ENCODE measurements around the gene JAGN1. TPM values are rescaled to one million over a fixed set of nuclear protein-coding genes. Genes with fewer than 3 reads are reported as not detected.

Gene JAGN1
- total RNA-seq, 2 experiments from 2014 or later = 14.4 to 15.1 TPM

DNA sequence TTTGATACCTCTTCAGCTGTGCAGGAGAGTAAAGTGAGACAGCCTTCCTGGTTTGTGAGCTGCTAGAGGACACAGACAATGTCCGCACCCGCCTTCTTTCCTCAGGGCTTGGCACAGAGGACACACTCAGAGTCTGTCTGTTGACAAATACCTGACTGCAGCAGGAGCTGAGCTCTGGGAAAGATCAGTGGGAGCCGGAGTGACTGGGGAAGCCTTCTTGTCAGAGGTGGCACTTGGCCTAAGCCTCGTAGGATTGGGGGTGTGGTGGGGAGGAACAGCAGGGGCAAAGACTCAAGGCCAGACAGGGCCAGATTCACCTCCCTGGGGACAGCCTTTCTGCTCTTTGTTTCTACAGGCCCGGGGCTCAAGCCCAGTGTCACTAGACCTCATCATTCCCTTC lies 23.2 kb downstream of the JAGN1 start:
- TF ChIP-seq CTCF (IDR thresholded peaks at IDR 0.05) = no peak
- H3K36me3 ChIP-seq (ENCODE audit: insufficient read depth, low read length) = no peaks in the 10 kb centered on the region
- CTCF ChIA-PET = interaction anchor here (0.6 to 1.8 kb wide), 2 partner anchors 20 to 172 kb away, joined by 4 to 12 read pairs; partner anchors contain the start of gene CRELD1
- no peaks in the 10 kb centered on the region for H3K9me3 ChIP-seq (ENCODE audit: control insufficient read depth in 1 of 2, insufficient read depth in 1 of 2, low read length in 2 of 2)
- DNase-seq = no peak
- Mint-ChIP-seq H3K9me3 (no peaks in the 10 kb centered on the region), H3K4me3 (no peak overlapping the region), H3K36me3 (ENCODE audit: low read depth) (no peaks in the 10 kb centered on the region), H3K27me3 (no peaks in the 10 kb centered on the region), H3K27ac (no peak overlapping the region), H3K4me1 (ENCODE audit: low read depth) (peaks cover 19% of the 10 kb centered on the region)
- no peak overlapping the region for H3K4me3 ChIP-seq (ENCODE audit: low read length)
- peaks cover 44% of the 10 kb centered on the region for H3K4me1 ChIP-seq (ENCODE audit: insufficient read depth, low read length)
- H3K27ac ChIP-seq (ENCODE audit: low read depth in 1 of 2, low read length in 2 of 2) = no peak overlapping the region
- intact Hi-C loops (cut with DNase I, micrococcal nuclease) = no loop called here
- ATAC-seq (ENCODE audit: poor library complexity) = no peak
- POLR2A ChIA-PET = interaction anchor here (2.6 to 4.9 kb wide), 2 partner anchors 19 to 23 kb away, joined by 17 to 32 read pairs; partner anchors contain the start of genes CRELD1 and JAGN1
- no peaks in the 10 kb centered on the region for H3K27me3 ChIP-seq (ENCODE audit: control insufficient read depth in 1 of 2, insufficient read depth in 2 of 2, low read length in 2 of 2)

DNA sequence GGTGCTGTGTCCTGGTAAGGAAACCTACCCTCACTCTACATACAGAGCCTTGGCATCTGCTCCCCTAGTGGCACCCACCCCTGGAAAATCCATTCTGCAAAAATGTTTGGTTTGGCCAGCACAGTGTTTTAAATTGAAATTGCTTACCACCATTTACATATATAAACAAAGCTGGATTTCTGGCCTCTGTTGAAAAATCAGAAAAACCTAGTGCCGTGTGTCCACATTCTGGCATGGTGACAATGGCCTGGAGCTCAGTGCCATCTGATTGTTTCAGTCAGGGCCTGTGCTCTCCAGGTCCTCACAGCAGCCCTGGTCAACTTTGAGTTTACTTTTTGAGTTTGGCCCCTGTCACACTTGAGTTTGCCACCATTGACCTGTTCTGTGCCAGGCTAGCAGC lies 23.6 kb downstream of the JAGN1 start:
- Histone ChIP-seq H3K36me3 (ENCODE audit: insufficient read depth, low read length) (no peaks in the 10 kb centered on the region), H3K27me3 (ENCODE audit: control insufficient read depth in 1 of 2, insufficient read depth in 2 of 2, low read length in 2 of 2) (no peaks in the 10 kb centered on the region), H3K4me3 (ENCODE audit: low read length) (no peak overlapping the region), H3K4me1 (ENCODE audit: insufficient read depth, low read length) (peaks cover 44% of the 10 kb centered on the region), H3K27ac (ENCODE audit: low read depth in 1 of 2, low read length in 2 of 2) (no peak overlapping the region), H3K9me3 (ENCODE audit: control insufficient read depth in 1 of 2, insufficient read depth in 1 of 2, low read length in 2 of 2) (no peaks in the 10 kb centered on the region)
- ATAC-seq (ENCODE audit: poor library complexity) = no peak
- POLR2A ChIA-PET = interaction anchor here (2.6 to 4.9 kb wide), 2 partner anchors 19 to 23 kb away, joined by 17 to 32 read pairs; partner anchors contain the start of genes CRELD1 and JAGN1
- CTCF ChIA-PET = interaction anchor here (0.6 kb wide), 1 partner anchor 173 kb away, joined by 4 read pairs; no protein-coding TSS in a partner anchor
- H3K36me3 Mint-ChIP-seq (ENCODE audit: low read depth) = no peaks in the 10 kb centered on the region
- H3K4me3 Mint-ChIP-seq = peak overlapping the region; percentile 7
- no peak for TF ChIP-seq CTCF (IDR thresholded peaks at IDR 0.05)
- no peak for DNase-seq
- no peaks in the 10 kb centered on the region for H3K9me3 Mint-ChIP-seq
- no peak overlapping the region for H3K27ac Mint-ChIP-seq
- intact Hi-C loops (cut with DNase I, micrococcal nuclease) = no loop called here
- H3K27me3 Mint-ChIP-seq = no peaks in the 10 kb centered on the region
- peaks cover 19% of the 10 kb centered on the region for H3K4me1 Mint-ChIP-seq (ENCODE audit: low read depth)

DNA sequence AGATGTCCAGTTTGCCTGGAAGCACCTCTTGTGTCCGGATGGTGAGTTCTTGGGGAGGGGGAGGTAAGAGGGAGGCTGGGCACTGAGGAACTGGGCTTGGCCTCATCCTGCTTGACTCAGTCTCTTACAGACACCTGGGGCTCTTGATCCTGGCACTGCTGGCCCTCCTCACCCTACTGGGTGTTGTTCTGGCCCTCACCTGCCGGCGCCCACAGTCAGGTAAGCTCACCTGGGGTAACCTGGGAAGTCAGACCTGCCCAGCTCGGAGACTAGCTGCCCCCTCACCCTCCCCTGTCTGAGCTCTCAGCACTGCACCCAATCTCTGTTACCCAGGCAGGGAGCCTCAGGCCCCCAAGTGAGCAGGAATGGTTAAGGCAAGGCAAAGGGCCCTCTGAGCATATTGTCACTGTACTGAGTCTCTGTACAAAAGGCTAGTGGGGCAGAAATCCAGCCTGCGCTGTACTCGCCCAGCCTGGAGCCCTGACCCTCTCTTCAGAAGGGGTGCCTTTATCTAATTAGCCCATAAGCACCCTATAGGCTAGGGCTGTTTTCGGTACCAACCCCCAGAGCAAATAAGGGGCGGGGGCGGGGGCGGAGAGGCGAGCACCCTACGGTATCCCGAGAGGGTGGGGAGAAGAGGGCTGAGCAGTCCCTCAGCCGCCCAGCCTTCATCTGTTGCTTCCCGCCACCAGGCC lies 24.3 kb downstream of the JAGN1 start:
- H3K9me3 ChIP-seq (ENCODE audit: control insufficient read depth in 1 of 2, insufficient read depth in 1 of 2, low read length in 2 of 2) = no peaks in the 10 kb centered on the region
- Mint-ChIP-seq H3K9me3 (no peaks in the 10 kb centered on the region), H3K27ac (no peak overlapping the region), H3K36me3 (ENCODE audit: low read depth) (no peaks in the 10 kb centered on the region), H3K27me3 (no peaks in the 10 kb centered on the region), H3K4me1 (ENCODE audit: low read depth) (peaks cover 19% of the 10 kb centered on the region), H3K4me3 (peak overlapping the region; percentile 34)
- intact Hi-C loops (cut with DNase I, micrococcal nuclease) = no loop called here
- DNase-seq (no peak), ATAC-seq (ENCODE audit: poor library complexity) (peak; percentile 42)
- TF ChIP-seq CTCF (IDR thresholded peaks at IDR 0.05) = no peak
- no peaks in the 10 kb centered on the region for H3K27me3 ChIP-seq (ENCODE audit: control insufficient read depth in 1 of 2, insufficient read depth in 2 of 2, low read length in 2 of 2)
- no peaks in the 10 kb centered on the region for H3K36me3 ChIP-seq (ENCODE audit: insufficient read depth, low read length)
- no peak overlapping the region for H3K27ac ChIP-seq (ENCODE audit: low read depth in 1 of 2, low read length in 2 of 2)
- ChIA-PET POLR2A (interaction anchor here (4.9 kb wide), 1 partner anchor 18 kb away, joined by 32 read pairs; the partner anchor contains the start of gene CRELD1), CTCF (no interaction called here)
- H3K4me1 ChIP-seq (ENCODE audit: insufficient read depth, low read length) = peaks cover 39% of the 10 kb centered on the region
- H3K4me3 ChIP-seq (ENCODE audit: low read length) = peak overlapping the region; percentile 25

All from CD4-positive, alpha-beta T cell (primary cell).